IMR-90 (cell line): ENCODE results near the gene UBE2M. TPM values are rescaled to one million over a fixed set of nuclear protein-coding genes. Genes with fewer than 3 reads are reported as not detected.
A peak's percentile ranks its signal among the peaks of the same experiment; 100 is the strongest.

Source experiments
- ATAC-seq: fragments of 200-7000 bp; cut with Tn5 transposase; 2 replicates; pipeline ENCODE4 v1.9.1; 2020; ENCODE audit warnings: low read depth, mild to moderate bottlenecking, moderate library complexity
- BruUV-seq: library from RNA; stranded (reverse); fragments of 400-500 nt; replicated peaks from 2 replicates; lab custom pipeline; 2021; lab: Mats Ljungman, UMichigan
- CTCF ChIA-PET: fragments of 300-600 bp; formaldehyde crosslinking; extraction: SDS; loops from one replicate; lab custom pipeline; 2021; ENCODE audit warnings: antibody characterized with exemption; lab: Yijun Ruan, JAX
- POLR2A ChIA-PET: fragments of 300-600 bp; sonication (Branson Sonifier 250); formaldehyde crosslinking; loops from one replicate; lab custom pipeline; 2022; ENCODE audit warnings: antibody characterized with exemption; ENCODE audit not compliant: unreplicated experiment; lab: Charles Lee
- DNase-seq: peaks from one replicate; pipeline ENCODE4 v3.0.0; 2013
- H2AFZ ChIP-seq: replicated peaks from 2 replicates; pipeline ENCODE3; 2013; ENCODE audit warnings: low read length, mild to moderate bottlenecking; ENCODE audit not compliant: poor library complexity
- H2AK5ac ChIP-seq: 2 replicates; pipeline ENCODE4 v1.6.1; 2013; ENCODE audit warnings: low read depth, low read length, inconsistent platforms
- H2AK9ac ChIP-seq: replicated peaks from 2 replicates; pipeline ENCODE3; 2013; ENCODE audit warnings: mild to moderate bottlenecking, low read depth, low read length, moderate library complexity; ENCODE audit not compliant: poor library complexity
- H2BK120ac ChIP-seq: 2 replicates; pipeline ENCODE4 v1.6.1; 2013; ENCODE audit warnings: low read depth, low read length, inconsistent platforms
- H2BK15ac ChIP-seq: 3 replicates; pipeline ENCODE4 v1.6.1; 2013; ENCODE audit warnings: low read depth, low read length, inconsistent platforms
- H2BK20ac ChIP-seq: 2 replicates; pipeline ENCODE4 v1.6.1; 2013; ENCODE audit warnings: low read depth, mild to moderate bottlenecking, inconsistent platforms, low read length, moderate library complexity
- H2BK5ac ChIP-seq: 2 replicates; pipeline ENCODE4 v1.6.1; 2013; ENCODE audit warnings: mild to moderate bottlenecking, low read depth, low read length, inconsistent platforms; ENCODE audit not compliant: poor library complexity, severe bottlenecking
- H3K14ac ChIP-seq: replicated peaks from 2 replicates; pipeline ENCODE4 v1.6.1; 2013; ENCODE audit warnings: low read depth, low read length, inconsistent platforms
- H3K18ac ChIP-seq: 2 replicates; pipeline ENCODE4 v1.6.1; 2013; ENCODE audit warnings: low read depth, low read length, control low read depth
- H3K23ac ChIP-seq: 2 replicates; pipeline ENCODE4 v1.6.1; 2013; ENCODE audit warnings: low read depth, low read length, inconsistent platforms
- H3K27ac ChIP-seq: 2 replicates; pipeline ENCODE4 v1.5.1; 2013; ENCODE audit warnings: mild to moderate bottlenecking, control low read depth, low read length; ENCODE audit not compliant: insufficient read depth
- H3K27me3 ChIP-seq: 2 replicates; pipeline ENCODE4 v1.6.1; 2013; ENCODE audit warnings: low read length; ENCODE audit not compliant: control insufficient read depth, insufficient read depth
- H3K36me3 ChIP-seq: 2 replicates; pipeline ENCODE4 v1.6.1; 2013; ENCODE audit warnings: low read length, mixed read lengths; ENCODE audit not compliant: control insufficient read depth, insufficient read depth
- H3K4ac ChIP-seq: 2 replicates; pipeline ENCODE4 v1.6.1; 2013; ENCODE audit warnings: low read depth, low read length, inconsistent platforms
- H3K4me1 ChIP-seq: 2 replicates; pipeline ENCODE4 v1.6.1; 2013; ENCODE audit warnings: low read length, mixed read lengths; ENCODE audit not compliant: control insufficient read depth, insufficient read depth
- H3K4me2 ChIP-seq: 2 replicates; pipeline ENCODE4 v1.6.1; 2013; ENCODE audit warnings: low read depth, mild to moderate bottlenecking, control low read depth, low read length, moderate library complexity
- H3K4me3 ChIP-seq: 2 replicates; pipeline ENCODE4 v1.5.1; 2013; ENCODE audit warnings: low read depth, mild to moderate bottlenecking, control low read depth, low read length, moderate library complexity; ENCODE audit not compliant: insufficient read depth
- H3K56ac ChIP-seq: 2 replicates; pipeline ENCODE4 v1.6.1; 2013; ENCODE audit warnings: low read length, inconsistent platforms; ENCODE audit not compliant: insufficient read depth; ENCODE audit errors: extremely low read depth
- H3K79me1 ChIP-seq, 2 experiments: 2 replicates each; pipeline ENCODE4 v1.6.1; 2013; ENCODE audit warnings: low read length in 2 of 2, inconsistent platforms in 1 of 2, low read depth in 1 of 2
- H3K9ac ChIP-seq: 2 replicates; pipeline ENCODE4 v1.6.1; 2013; ENCODE audit warnings: low read depth, low read length, control low read depth
- H3K9me1 ChIP-seq: 2 replicates; pipeline ENCODE4 v1.6.1; 2013; ENCODE audit warnings: low read length, inconsistent platforms; ENCODE audit not compliant: insufficient read depth
- H3K9me3 ChIP-seq: 2 replicates; pipeline ENCODE4 v1.6.1; 2013; ENCODE audit warnings: low read length; ENCODE audit not compliant: control insufficient read depth, insufficient read depth
- H4K20me1 ChIP-seq: 2 replicates; pipeline ENCODE4 v1.6.1; 2013; ENCODE audit warnings: low read length, inconsistent platforms; ENCODE audit not compliant: insufficient read depth
- H4K5ac ChIP-seq: 2 replicates; pipeline ENCODE4 v1.6.1; 2013; ENCODE audit warnings: mild to moderate bottlenecking, low read depth, low read length, control low read depth
- H4K8ac ChIP-seq, 2 experiments: 2 replicates each; pipeline ENCODE4 v1.6.1; 2013; ENCODE audit warnings: low read depth in 2 of 2, low read length in 2 of 2, control low read depth in 1 of 2, inconsistent platforms in 1 of 2
- H4K91ac ChIP-seq: 2 replicates; pipeline ENCODE4 v1.6.1; 2013; ENCODE audit warnings: low read depth, low read length, inconsistent platforms; ENCODE audit not compliant: insufficient read depth
- BHLHE40 ChIP-seq: fragments of 150-350 bp; IDR thresholded peaks from 2 replicates; pipeline ENCODE4 v1.6.1; 2016; ENCODE audit warnings: mild to moderate bottlenecking, low read depth, low read length
- CHD1 ChIP-seq: IDR thresholded peaks from 2 replicates; pipeline ENCODE4 v1.6.1; 2012; ENCODE audit warnings: low read depth, low read length, improper control_type of control experiment
- CTCF ChIP-seq: conservative IDR thresholded peaks from 2 replicates; pipeline ENCODE4 v1.5.1; 2012; ENCODE audit warnings: mild to moderate bottlenecking, low read depth, low read length, improper control_type of control experiment
- MAZ ChIP-seq: IDR thresholded peaks from 2 replicates; pipeline ENCODE4 v1.6.1; 2012; ENCODE audit warnings: low read depth, mild to moderate bottlenecking, low read length, improper control_type of control experiment, moderate library complexity, borderline replicate concordance
- MXI1 ChIP-seq: IDR thresholded peaks from 2 replicates; pipeline ENCODE4 v1.6.1; 2012; ENCODE audit warnings: low read depth, mild to moderate bottlenecking, low read length, moderate library complexity, borderline replicate concordance
- NFE2L2 ChIP-seq: fragments of 150-350 bp; IDR thresholded peaks from 2 replicates; pipeline ENCODE4 v1.6.1; 2016; ENCODE audit warnings: low read depth, mild to moderate bottlenecking, low read length
- RAD21 ChIP-seq: IDR thresholded peaks from 2 replicates; pipeline ENCODE4 v1.6.1; 2012; ENCODE audit warnings: low read length, improper control_type of control experiment
- RCOR1 ChIP-seq: IDR thresholded peaks from 2 replicates; pipeline ENCODE4 v1.6.1; 2012; ENCODE audit warnings: mild to moderate bottlenecking, low read length, improper control_type of control experiment; ENCODE audit not compliant: insufficient replicate concordance
- RFX5 ChIP-seq: IDR thresholded peaks from 2 replicates; pipeline ENCODE4 v1.8.0; 2012; ENCODE audit warnings: low read depth, mild to moderate bottlenecking, low read length, moderate library complexity
- SMC3 ChIP-seq: fragments of 150-350 bp; IDR thresholded peaks from 2 replicates; pipeline ENCODE4 v1.6.1; 2016; ENCODE audit warnings: low read depth, mild to moderate bottlenecking, antibody characterized with exemption, low read length, moderate library complexity
- USF2 ChIP-seq: fragments of 150-350 bp; IDR thresholded peaks from 2 replicates; pipeline ENCODE4 v1.6.1; 2017; ENCODE audit warnings: mild to moderate bottlenecking, antibody characterized with exemption, low read length, low read depth
- WGBS, 2 experiments: methylation state at CpG; one replicate each; pipeline versions ENCODE4 v1.1.5 to v1.1.7; 2013; ENCODE audit warnings: missing lambda C conversion rate in 2 of 2; ENCODE audit not compliant: insufficient read length in 1 of 2; ENCODE audit errors: extremely low coverage in 2 of 2; 5-methylcytosine and 5-hydroxymethylcytosine counted together
- dilution Hi-C: fragments of 300-500 bp; cut with HindIII; formaldehyde crosslinking; loops from one replicate; pipeline ENCODE4 v1.14.3; 2018; ENCODE audit warnings: low sequenced_read_pairs; ENCODE audit not compliant: unreplicated experiment
- in situ Hi-C: fragments of 300-500 bp; cut with MboI; formaldehyde crosslinking; loops from 3 replicates; pipeline ENCODE4 v1.14.3; 2019; ENCODE audit warnings: low sequenced_read_pairs, inconsistent platforms, mixed read lengths
- intact Hi-C: fragments of 100-400 bp; cut with micrococcal nuclease; formaldehyde crosslinking; loops from 2 replicates; pipeline ENCODE4 v1.10.0; 2022
- polyA plus RNA-seq, 3 experiments: library from polyadenylated mRNA; depleted of rRNA; stranded (reverse); fragments of >200 nt; gene quantifications; 2 replicates each; pipeline ENCODE4 v1.2.3, GENCODE V29; 2012; ENCODE audit warnings: low replicate concordance in 1 of 3
- total RNA-seq: library from RNA; depleted of rRNA; stranded (reverse); fragments of >200 nt; gene quantifications from 2 replicates; pipeline ENCODE4 v1.2.3, GENCODE V29; 2012

Gene UBE2M
- total and polyA plus RNA-seq, 2 of the 4 experiments (the other 2 are of a cell fraction), result 55.9 to 66.6 TPM

- Histone ChIP-seq H2AFZ (peak overlapping the region; percentile 98), H4K8ac (peak overlapping the region; percentile 87 to 93), H3K9ac (peak overlapping the region; percentile 96), H2BK120ac (peak overlapping the region; percentile 42; the same call in 1 of the 2 replicates), H3K4me3 (peak overlapping the region; percentile 69), H3K79me1 (peaks cover 0 to 48% of the 10 kb centered on the region in 2 experiments; a peak in 3 of 4 replicates), H2BK15ac (no peak overlapping the region), H3K9me3 (no peaks in the 10 kb centered on the region), H3K56ac (peak overlapping the region; percentile 80; the same call in 1 of the 2 replicates), H3K4ac (peak overlapping the region; percentile 85), H4K5ac (peak overlapping the region; percentile 66), H4K20me1 (peaks cover 26% of the 10 kb centered on the region), H3K27me3 (no peaks in the 10 kb centered on the region), H3K18ac (peak overlapping the region; percentile 67), H4K91ac (peak overlapping the region; percentile 93), H2BK20ac (no peak overlapping the region), H2AK9ac (peak overlapping the region; percentile 98), H2BK5ac (peak overlapping the region; percentile 84), H3K36me3 (peaks cover 16% of the 10 kb centered on the region), H3K14ac (peak overlapping the region; percentile 80), H3K4me2 (peak overlapping the region; percentile 94), H3K27ac (peak overlapping the region; percentile 93), H3K9me1 (peaks cover 11% of the 10 kb centered on the region), H3K23ac (peak overlapping the region; percentile 68; the same call in 1 of the 2 replicates), H2AK5ac (peak overlapping the region; percentile 81), H3K4me1 (peaks cover 6% of the 10 kb centered on the region)
- WGBS, 2 experiments, result no CpG with 5 or more reads among the region's 14 CpGs
- CTCF ChIA-PET, result interaction anchor here (0.6 to 1.1 kb wide), 2 partner anchors 13 to 25 kb away, joined by 4 to 6 read pairs; partner anchors contain the start of gene TRIM28
- in situ Hi-C loops, result no loop called here
- BruUV-seq, result no TSS peak
- intact Hi-C loops, result loop anchor here (1.0 to 5.0 kb wide), 3 partner anchors 20 to 212 kb away; partner anchors contain the start of genes ERVK3-1 and MZF1
- POLR2A ChIA-PET, result interaction anchor here (1.5 kb wide), 1 partner anchor 25 kb away, joined by 6 read pairs; the partner anchor contains the start of gene TRIM28
- ATAC-seq (peak; percentile 61), DNase-seq (peak; percentile 74)
- TF ChIP-seq BHLHE40, result no peak
- no peak for TF ChIP-seq CHD1
- no peak for TF ChIP-seq RCOR1
- TF ChIP-seq MXI1, result no peak
- TF ChIP-seq RFX5, result no peak
- TF ChIP-seq NFE2L2, result no peak
- peak; percentile 14; the same call in 1 of the 2 replicates for TF ChIP-seq MAZ
- peak; percentile 48 for TF ChIP-seq RAD21
- TF ChIP-seq USF2, result no peak
- peak; percentile 54 for TF ChIP-seq SMC3
- TF ChIP-seq CTCF, result peak; percentile 71
- dilution Hi-C loops, result no loop called here
These were observed 39.4 kb downstream of the UBE2M start for GRCh38 chr19:58519087-58519354.
